NCI-H2227 (cell line): ENCODE results near the gene PLEKHA7.
A peak's percentile ranks its signal among the peaks of the same experiment; 100 is the strongest.
"Not testable (repeated sequence)": the region's sequence is repeated elsewhere in the genome, so short reads cannot be mapped to it uniquely, and the experiment has no call there.

Experiments
- DNase-seq: peaks from one replicate; lab custom pipeline; 2025; ENCODE audit not compliant: unreplicated experiment; lab: John Stamatoyannopoulos, UW

The PLEKHA7 gene

GRCh38 chr11:17014321-17014832 lies at the start of gene PLEKHA7:
TSS of gene PLEKHA7 (minus strand) at chr11:17014414. CDS start at chr11:17014401, 13 bp downstream.
- DNase-seq, result peak; percentile 37

GRCh38 chr11:17063171-17064002 lies 49.2 kb upstream of the PLEKHA7 start:
- DNase-seq, result peak; percentile 71

GRCh38 chr11:17051146-17051545 lies 36.9 kb upstream of the PLEKHA7 start:
- DNase-seq, result not testable (repeated sequence)

- not testable (repeated sequence) for DNase-seq
Observed at GRCh38 chr11:17048491-17048890, 34.3 kb upstream of the PLEKHA7 start.

- no peak for DNase-seq
Observed at GRCh38 chr11:17046690-17047089, 32.5 kb upstream of the PLEKHA7 start.

- DNase-seq, result no peak
Observed at GRCh38 chr11:17036666-17037658, 22.7 kb upstream of the PLEKHA7 start.

- DNase-seq, result not testable (repeated sequence)
Observed at GRCh38 chr11:17034027-17034426, 19.8 kb upstream of the PLEKHA7 start.

GRCh38 chr11:17026487-17027082 lies 12.4 kb upstream of the PLEKHA7 start:
- DNase-seq, result no peak

GRCh38 chr11:17024924-17025323 lies 10.7 kb upstream of the PLEKHA7 start:
- no peak for DNase-seq

GRCh38 chr11:17021511-17021910 lies 7.3 kb upstream of the PLEKHA7 start:
- DNase-seq, result no peak

GRCh38 chr11:17020831-17021230 lies 6.6 kb upstream of the PLEKHA7 start:
- DNase-seq, result no peak

- no peak for DNase-seq
Observed at GRCh38 chr11:17019232-17019631, 5.0 kb upstream of the PLEKHA7 start.

- peak; percentile 8 for DNase-seq
Observed at GRCh38 chr11:17015627-17016126, 1.5 kb upstream of the PLEKHA7 start.

- peak; percentile 68 for DNase-seq
Observed at GRCh38 chr11:17014833-17015626, 816 bp upstream of the PLEKHA7 start.

- peak; percentile 56 for DNase-seq
Observed at GRCh38 chr11:17013548-17014320, 480 bp downstream of the PLEKHA7 start.

GRCh38 chr11:17012712-17013547 lies 1.3 kb downstream of the PLEKHA7 start:
- DNase-seq, result peak; percentile 56

- no peak for DNase-seq
Observed at GRCh38 chr11:17012179-17012578, 2.0 kb downstream of the PLEKHA7 start.

GRCh38 chr11:17010851-17011420 lies 3.3 kb downstream of the PLEKHA7 start:
- DNase-seq, result no peak
